HG02678 (cell line): ENCODE data around the gene SIAE.
A peak's percentile ranks its signal among the peaks of the same experiment; 100 is the strongest.

Experiments used
- ATAC-seq: cut with Tn5 transposase; IDR thresholded peaks from one replicate; pipeline ENCODE4 v1.9.1; 2021; ENCODE audit warnings: mild to moderate bottlenecking, moderate library complexity; ENCODE audit not compliant: unreplicated experiment

The SIAE gene, protein sequence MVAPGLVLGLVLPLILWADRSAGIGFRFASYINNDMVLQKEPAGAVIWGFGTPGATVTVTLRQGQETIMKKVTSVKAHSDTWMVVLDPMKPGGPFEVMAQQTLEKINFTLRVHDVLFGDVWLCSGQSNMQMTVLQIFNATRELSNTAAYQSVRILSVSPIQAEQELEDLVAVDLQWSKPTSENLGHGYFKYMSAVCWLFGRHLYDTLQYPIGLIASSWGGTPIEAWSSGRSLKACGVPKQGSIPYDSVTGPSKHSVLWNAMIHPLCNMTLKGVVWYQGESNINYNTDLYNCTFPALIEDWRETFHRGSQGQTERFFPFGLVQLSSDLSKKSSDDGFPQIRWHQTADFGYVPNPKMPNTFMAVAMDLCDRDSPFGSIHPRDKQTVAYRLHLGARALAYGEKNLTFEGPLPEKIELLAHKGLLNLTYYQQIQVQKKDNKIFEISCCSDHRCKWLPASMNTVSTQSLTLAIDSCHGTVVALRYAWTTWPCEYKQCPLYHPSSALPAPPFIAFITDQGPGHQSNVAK

DNA sequence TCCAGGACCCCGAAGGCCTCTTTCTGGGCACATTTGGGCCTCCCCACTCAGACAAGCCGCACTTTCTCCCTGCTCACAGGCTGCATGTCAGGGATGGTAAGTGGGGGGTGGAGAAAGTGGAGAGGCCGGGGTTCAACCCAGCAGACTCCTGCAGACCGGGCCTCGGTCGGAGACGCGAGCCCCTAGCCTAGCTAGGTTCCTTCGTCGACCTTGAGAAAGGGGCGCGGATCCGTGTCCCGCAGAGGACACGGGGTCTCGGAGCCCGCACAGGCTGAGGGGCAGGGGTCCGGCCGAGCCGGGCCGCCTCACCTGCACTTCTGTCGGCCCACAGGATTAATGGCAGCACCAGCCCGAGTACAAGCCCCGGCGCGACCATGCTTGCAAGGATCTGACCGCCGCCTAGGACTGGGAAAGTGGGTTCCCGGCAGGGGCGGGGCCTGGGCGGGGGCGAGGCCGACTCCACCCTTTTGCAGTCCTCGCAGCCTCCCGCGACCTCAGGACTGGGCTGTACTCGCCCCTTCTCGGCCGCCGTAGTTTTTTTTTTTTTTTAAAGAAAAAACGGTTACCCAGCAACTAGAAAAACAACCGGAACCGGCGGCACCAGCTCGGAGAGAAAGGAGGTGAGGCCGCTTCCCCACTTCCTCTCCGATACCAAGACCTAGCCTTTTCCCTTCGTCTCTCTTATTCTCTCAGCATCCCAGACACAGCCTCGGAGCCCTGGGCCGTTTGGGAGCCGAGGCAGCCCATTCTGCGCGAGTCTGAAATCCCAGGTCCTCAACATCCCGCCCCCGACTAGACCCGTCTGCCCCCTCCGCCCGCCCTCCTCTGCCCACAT lies at the start of gene SIAE, which contains the start of gene SPA17:
Gene SIAE (minus strand): TSS at position 407 of the 835 bp plus-strand sequence. CDS start 31 bp downstream, at position 376.
Gene SPA17 (plus strand): TSS at position 572 of the 835 bp plus-strand sequence. CDS start 1,361 bp downstream, outside the sequence.
- peak; percentile 89 for ATAC-seq

- no peak for ATAC-seq
Observed at GRCh38 chr11:124722176-124722575, 48.6 kb upstream of the SIAE start.

- no peak for ATAC-seq
Observed at GRCh38 chr11:124719534-124719933, 46.0 kb upstream of the SIAE start.

GRCh38 chr11:124718801-124719200 lies 45.3 kb upstream of the SIAE start:
- no peak for ATAC-seq

GRCh38 chr11:124717786-124718651 lies 44.5 kb upstream of the SIAE start:
- ATAC-seq, result peak; percentile 47

- ATAC-seq, result no peak
Observed at GRCh38 chr11:124717421-124717785, 43.9 kb upstream of the SIAE start.

DNA sequence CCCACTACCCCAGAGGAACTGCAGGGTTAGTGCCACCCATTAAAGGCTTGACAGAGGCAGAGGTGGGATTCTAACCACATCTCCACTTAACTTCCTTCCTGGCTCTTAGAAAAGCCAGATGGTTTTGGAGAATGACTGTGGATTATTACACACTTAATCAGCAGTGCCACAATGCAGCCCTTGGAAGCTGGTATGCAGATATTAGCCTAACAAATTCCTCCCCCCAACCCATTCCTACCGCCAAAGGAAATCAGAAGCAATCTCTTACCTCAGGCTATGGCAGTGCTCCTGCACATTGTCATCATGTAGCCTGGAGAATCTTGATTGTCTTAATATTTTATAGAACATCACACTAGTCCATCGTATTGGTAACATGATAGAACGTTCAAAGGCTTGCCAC lies 43.1 kb upstream of the SIAE start:
- ATAC-seq, result no peak

GRCh38 chr11:124712392-124712791 lies 38.9 kb upstream of the SIAE start:
- ATAC-seq, result no peak

- ATAC-seq, result no peak
Observed at GRCh38 chr11:124707829-124708228, 34.3 kb upstream of the SIAE start.

GRCh38 chr11:124700028-124700427 lies 26.5 kb upstream of the SIAE start:
- no peak for ATAC-seq

DNA sequence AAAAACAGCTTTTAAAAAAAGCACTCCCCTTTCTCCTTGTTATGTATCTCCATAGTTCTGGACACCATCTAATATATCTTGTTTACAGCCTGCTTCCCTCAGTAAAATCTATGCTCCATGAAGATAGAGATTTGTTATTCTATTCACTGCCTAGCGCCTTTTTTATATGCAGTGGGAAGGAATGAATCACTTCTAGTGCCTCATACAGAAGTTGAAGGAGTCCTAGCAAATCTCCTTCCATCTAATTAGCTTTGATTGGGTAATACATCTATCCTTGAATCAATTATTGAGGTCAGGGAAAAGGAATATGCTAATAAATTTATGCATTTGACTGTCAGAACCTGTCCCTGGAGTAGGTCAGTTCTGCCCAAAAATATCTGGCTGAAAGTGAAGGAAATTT lies 26.0 kb upstream of the SIAE start:
- no peak for ATAC-seq

DNA sequence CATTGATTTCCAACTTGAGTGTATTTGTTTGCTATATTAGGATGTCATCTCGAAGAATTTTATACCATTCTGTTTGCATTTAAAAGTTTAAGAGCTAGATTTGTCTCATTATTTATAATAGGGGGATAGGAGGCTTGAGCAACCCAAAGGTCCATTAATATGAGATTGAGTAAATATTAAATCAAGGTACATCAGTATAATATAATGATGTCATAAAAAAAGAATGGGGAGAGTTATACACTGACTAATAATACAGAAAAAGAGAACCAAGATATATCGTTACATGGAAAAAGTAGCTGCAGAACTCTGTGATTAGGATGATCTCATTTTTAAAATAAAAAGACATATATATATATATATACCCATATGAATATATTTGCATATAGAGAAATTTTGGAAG lies 19.6 kb upstream of the SIAE start:
- ATAC-seq, result no peak

GRCh38 chr11:124682443-124682842 lies 8.9 kb upstream of the SIAE start:
- no peak for ATAC-seq

- ATAC-seq, result no peak
Observed at GRCh38 chr11:124681421-124681820, 7.9 kb upstream of the SIAE start.

- ATAC-seq, result no peak
Observed at GRCh38 chr11:124678416-124678815, 4.9 kb upstream of the SIAE start.

GRCh38 chr11:124676386-124676785 lies 2.8 kb upstream of the SIAE start:
- no peak for ATAC-seq

- no peak for ATAC-seq
Observed at GRCh38 chr11:124674571-124674970, 1.0 kb upstream of the SIAE start.

- no peak for ATAC-seq
Observed at GRCh38 chr11:124674168-124674517, 604 bp upstream of the SIAE start.

- ATAC-seq, result no peak
Observed at GRCh38 chr11:124672536-124673215, 863 bp downstream of the SIAE start.

- peak; percentile 21 for ATAC-seq
Observed at GRCh38 chr11:124670732-124671131, 2.8 kb downstream of the SIAE start.
